Caco-2 (cell line): ENCODE results near the gene PRR16. TPM values are rescaled to one million over a fixed set of nuclear protein-coding genes. Genes with fewer than 3 reads are reported as not detected.

Source experiments
- BruUV-seq: library from RNA; stranded (reverse); fragments of 400-500 nt; replicated peaks from 2 replicates; lab custom pipeline; 2021; lab: Mats Ljungman, UMichigan
- CTCF ChIA-PET: fragments of 300-600 bp; sonication (Branson Sonifier 250); formaldehyde crosslinking; loops from one replicate; lab custom pipeline; 2022; ENCODE audit warnings: antibody characterized with exemption; lab: Charles Lee
- POLR2A ChIA-PET: fragments of 300-600 bp; sonication (Branson Sonifier 250); formaldehyde crosslinking; loops from one replicate; lab custom pipeline; 2022; ENCODE audit warnings: antibody characterized with exemption; lab: Charles Lee
- DNase-seq, 2 experiments: peaks; one replicate each; pipeline versions ENCODE4 v3.0.0 to v3.0.0-alpha.2; 2020 to 2022
- H3K27me3 ChIP-seq: replicated peaks from 2 replicates; pipeline ENCODE4 v1.6.0; 2011; ENCODE audit warnings: low read length; ENCODE audit not compliant: control insufficient read depth, insufficient read depth
- H3K36me3 ChIP-seq: 2 replicates; pipeline ENCODE4 v1.5.1; 2011; ENCODE audit warnings: low read length; ENCODE audit not compliant: control insufficient read depth, insufficient read depth
- H3K4me1 ChIP-seq: fragments of 250-450 bp; sonication (Bioruptor Pico); 2 replicates; pipeline ENCODE4 v1.5.1; 2020; ENCODE audit warnings: mild to moderate bottlenecking
- H3K4me3 ChIP-seq: 2 replicates; pipeline ENCODE4 v1.5.1; 2011; ENCODE audit warnings: low read depth, mild to moderate bottlenecking, control low read depth, low read length
- H3K9me3 ChIP-seq: fragments of 250-450 bp; sonication (Bioruptor Pico); 2 replicates; pipeline ENCODE4 v1.5.1; 2020; ENCODE audit warnings: mild to moderate bottlenecking, moderate library complexity
- H3K27ac Mint-ChIP-seq: one replicate; pipeline ENCODE4 v1.8.0; 2022; ENCODE audit warnings: mixed read lengths; ENCODE audit not compliant: unreplicated experiment
- H3K27me3 Mint-ChIP-seq: one replicate; pipeline ENCODE4 v1.8.0; 2022; ENCODE audit warnings: mixed read lengths; ENCODE audit not compliant: insufficient read depth, unreplicated experiment
- H3K36me3 Mint-ChIP-seq: one replicate; pipeline ENCODE4 v1.8.0; 2022; ENCODE audit warnings: mild to moderate bottlenecking, mixed read lengths; ENCODE audit not compliant: insufficient read depth, unreplicated experiment
- H3K4me1 Mint-ChIP-seq: one replicate; pipeline ENCODE4 v1.8.0; 2022; ENCODE audit warnings: low read depth, mixed read lengths; ENCODE audit not compliant: unreplicated experiment
- H3K4me3 Mint-ChIP-seq: one replicate; pipeline ENCODE4 v1.8.0; 2022; ENCODE audit warnings: mild to moderate bottlenecking, moderate library complexity, mixed read lengths; ENCODE audit not compliant: unreplicated experiment
- H3K9me3 Mint-ChIP-seq: one replicate; pipeline ENCODE4 v1.8.0; 2022; ENCODE audit warnings: mixed read lengths; ENCODE audit not compliant: unreplicated experiment
- intact Hi-C: fragments of 100-400 bp; cut with micrococcal nuclease; formaldehyde crosslinking; loops from one replicate; pipeline ENCODE4 v1.10.0; 2022; ENCODE audit not compliant: unreplicated experiment
- total RNA-seq: library from RNA; stranded (reverse); gene quantifications from 2 replicates; pipeline ENCODE4 v1.2.3, GENCODE V29; 2022
- TF ChIP-seq, protein P1 (sequence below), 2 experiments: fragments of 200-600 bp in 1 of 2; IDR thresholded peaks; 1 replicate in 1 of 2; 2 replicates in 1 of 2; pipeline versions ENCODE4 v1.5.1 to v1.8.0; 2011 to 2022; ENCODE audit warnings: antibody characterized with exemption in 1 of 2, control low read depth in 1 of 2, inconsistent platforms in 1 of 2, low read depth in 1 of 2, low read length in 1 of 2, mild to moderate bottlenecking in 1 of 2, moderate library complexity in 1 of 2; ENCODE audit not compliant: insufficient read depth in 1 of 2, severe bottlenecking in 1 of 2, unreplicated experiment in 1 of 2

PRR16 gene
- total RNA-seq, 1 experiment from 2014 or later: not detected

DNA sequence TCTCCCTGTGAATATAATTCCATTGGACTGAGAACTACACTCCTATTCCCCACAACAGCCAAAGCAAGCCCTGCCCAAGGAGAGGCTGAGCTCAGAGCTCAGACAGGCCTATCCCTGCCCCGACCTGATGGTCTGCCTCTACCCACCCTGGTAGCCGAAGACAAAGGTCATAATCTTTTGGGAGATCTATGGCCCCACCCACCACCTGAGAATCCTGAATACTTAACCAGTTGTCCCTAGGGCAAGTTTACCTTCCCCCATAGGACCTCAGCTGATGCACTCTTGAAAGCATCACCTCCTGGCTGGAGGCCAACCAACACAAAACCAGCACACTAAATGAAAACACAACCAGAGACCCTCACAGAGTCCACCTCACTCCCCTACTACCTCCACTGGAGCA lies 167.5 kb downstream of the PRR16 start:
- no peaks in the 10 kb centered on the region for H3K4me1 ChIP-seq
- DNase-seq: no peak
- no peaks in the 10 kb centered on the region for H3K27me3 Mint-ChIP-seq
- BruUV-seq: no TSS peak
- no peak overlapping the region for H3K27ac Mint-ChIP-seq
- intact Hi-C loops: no loop called here
- no peaks in the 10 kb centered on the region for H3K36me3 ChIP-seq
- TF ChIP-seq, protein P1, sequence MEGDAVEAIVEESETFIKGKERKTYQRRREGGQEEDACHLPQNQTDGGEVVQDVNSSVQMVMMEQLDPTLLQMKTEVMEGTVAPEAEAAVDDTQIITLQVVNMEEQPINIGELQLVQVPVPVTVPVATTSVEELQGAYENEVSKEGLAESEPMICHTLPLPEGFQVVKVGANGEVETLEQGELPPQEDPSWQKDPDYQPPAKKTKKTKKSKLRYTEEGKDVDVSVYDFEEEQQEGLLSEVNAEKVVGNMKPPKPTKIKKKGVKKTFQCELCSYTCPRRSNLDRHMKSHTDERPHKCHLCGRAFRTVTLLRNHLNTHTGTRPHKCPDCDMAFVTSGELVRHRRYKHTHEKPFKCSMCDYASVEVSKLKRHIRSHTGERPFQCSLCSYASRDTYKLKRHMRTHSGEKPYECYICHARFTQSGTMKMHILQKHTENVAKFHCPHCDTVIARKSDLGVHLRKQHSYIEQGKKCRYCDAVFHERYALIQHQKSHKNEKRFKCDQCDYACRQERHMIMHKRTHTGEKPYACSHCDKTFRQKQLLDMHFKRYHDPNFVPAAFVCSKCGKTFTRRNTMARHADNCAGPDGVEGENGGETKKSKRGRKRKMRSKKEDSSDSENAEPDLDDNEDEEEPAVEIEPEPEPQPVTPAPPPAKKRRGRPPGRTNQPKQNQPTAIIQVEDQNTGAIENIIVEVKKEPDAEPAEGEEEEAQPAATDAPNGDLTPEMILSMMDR (IDR thresholded peaks at IDR 0.05; ENCODE audit: insufficient read depth in 1 of 2, low read depth in 1 of 2, low read length in 1 of 2, severe bottlenecking in 1 of 2, unreplicated experiment in 1 of 2): no peak
- H3K9me3 Mint-ChIP-seq: no peaks in the 10 kb centered on the region
- H3K4me3 ChIP-seq: no peak overlapping the region
- POLR2A ChIA-PET: no interaction called here
- CTCF ChIA-PET: no interaction called here
- no peaks in the 10 kb centered on the region for H3K4me1 Mint-ChIP-seq
- no peaks in the 10 kb centered on the region for H3K27me3 ChIP-seq
- H3K9me3 ChIP-seq: no peaks in the 10 kb centered on the region
- no peaks in the 10 kb centered on the region for H3K36me3 Mint-ChIP-seq
- no peak overlapping the region for H3K4me3 Mint-ChIP-seq

DNA sequence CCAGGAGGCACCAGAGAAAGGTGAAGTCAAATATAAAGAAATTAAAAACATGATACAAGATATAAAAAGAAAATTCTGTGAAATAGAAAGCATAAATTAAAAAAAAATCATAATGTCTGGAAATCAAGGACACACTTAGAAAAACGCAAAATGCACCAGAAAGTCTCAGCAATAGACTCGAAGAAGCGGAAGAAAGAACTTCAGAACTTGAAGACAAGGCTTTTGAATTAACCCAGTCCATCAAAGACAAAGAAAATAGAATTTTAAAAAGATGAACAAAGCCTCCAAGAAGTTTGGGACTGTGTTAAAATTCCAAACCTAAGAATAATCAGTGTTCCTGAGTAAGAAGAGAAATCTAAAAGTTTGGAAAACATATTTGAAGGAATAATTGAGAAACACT lies 168.3 kb downstream of the PRR16 start:
- DNase-seq: no peak
- Mint-ChIP-seq H3K27me3 (no peaks in the 10 kb centered on the region), H3K27ac (no peak overlapping the region), H3K4me1 (no peaks in the 10 kb centered on the region), H3K4me3 (no peak overlapping the region), H3K9me3 (no peaks in the 10 kb centered on the region), H3K36me3 (no peaks in the 10 kb centered on the region)
- Histone ChIP-seq H3K4me3 (no peak overlapping the region), H3K9me3 (no peaks in the 10 kb centered on the region), H3K36me3 (no peaks in the 10 kb centered on the region), H3K4me1 (no peaks in the 10 kb centered on the region), H3K27me3 (no peaks in the 10 kb centered on the region)
- TF ChIP-seq, protein P1 (IDR thresholded peaks at IDR 0.05; ENCODE audit: insufficient read depth in 1 of 2, low read depth in 1 of 2, low read length in 1 of 2, severe bottlenecking in 1 of 2, unreplicated experiment in 1 of 2): no peak
- intact Hi-C loops: no loop called here
- POLR2A ChIA-PET: no interaction called here
- CTCF ChIA-PET: no interaction called here
- no TSS peak for BruUV-seq

DNA sequence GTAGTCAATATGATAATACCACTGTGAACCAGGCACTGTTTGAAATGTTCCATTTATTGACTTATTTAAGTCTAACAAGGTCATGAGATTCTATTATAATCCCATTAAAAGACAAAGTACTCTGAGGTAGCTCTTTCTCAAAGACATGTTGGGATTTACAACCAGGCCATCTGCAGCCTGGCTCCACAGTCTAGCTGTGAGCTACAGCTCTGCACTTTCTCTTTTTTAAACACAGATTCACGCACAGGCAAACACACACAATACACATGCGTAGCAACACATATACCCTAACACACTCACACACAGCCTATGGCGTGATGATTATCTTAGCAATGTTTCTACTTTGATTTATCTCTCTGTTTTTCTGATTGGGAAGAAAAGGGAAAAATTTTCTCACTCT lies 174.3 kb downstream of the PRR16 start:
- no peaks in the 10 kb centered on the region for H3K27me3 Mint-ChIP-seq
- POLR2A ChIA-PET: no interaction called here
- CTCF ChIA-PET: no interaction called here

More for the DNA sequence above, 174.3 kb downstream of the PRR16 start:
- no peaks in the 10 kb centered on the region for H3K9me3 ChIP-seq
- Mint-ChIP-seq H3K4me3 (no peak overlapping the region), H3K9me3 (no peaks in the 10 kb centered on the region), H3K36me3 (no peaks in the 10 kb centered on the region), H3K27ac (no peak overlapping the region), H3K4me1 (no peaks in the 10 kb centered on the region)
- intact Hi-C loops: no loop called here
- DNase-seq: no peak
- no TSS peak for BruUV-seq
- H3K4me1 ChIP-seq: no peaks in the 10 kb centered on the region
- TF ChIP-seq, protein P1 (IDR thresholded peaks at IDR 0.05; ENCODE audit: insufficient read depth in 1 of 2, low read depth in 1 of 2, low read length in 1 of 2, severe bottlenecking in 1 of 2, unreplicated experiment in 1 of 2): no peak
- H3K27me3 ChIP-seq: no peaks in the 10 kb centered on the region
- no peak overlapping the region for H3K4me3 ChIP-seq
- H3K36me3 ChIP-seq: no peaks in the 10 kb centered on the region
